Measurements from ENCODE around the gene WDFY3. TPM values are rescaled to one million over a fixed set of nuclear protein-coding genes. Genes with fewer than 3 reads are reported as not detected.

WDFY3 gene
- total and polyA plus RNA-seq, 2 experiments from 2014 or later: 8.0 to 89.0 TPM

GRCh38 chr4:84995386-84995785 is 28.9 kb upstream of the WDFY3 start (continued):
- TF ChIP-seq REST (IDR thresholded peaks at IDR 0.05; ENCODE audit: unreplicated experiment): no peak
- TF ChIP-seq EZH2phosphoT487 (IDR thresholded peaks at IDR 0.05; ENCODE audit: unreplicated experiment): no peak
- no peak for TF ChIP-seq ZNF114 (CRISPR knock-in tag; IDR thresholded peaks at IDR 0.05)
- TF ChIP-seq ZNF462 (CRISPR knock-in tag; IDR thresholded peaks at IDR 0.05): no peak

- Histone ChIP-seq H2AFZ (no peak overlapping the region), H3F3A (replicated peaks; ENCODE audit: low read depth) (no peaks in the 10 kb centered on the region), H3K4me1 (ENCODE audit: insufficient read depth) (peaks cover 10% of the 10 kb centered on the region; the same call in 1 of the 2 replicates), H4K20me1 (replicated peaks; ENCODE audit: insufficient read depth) (no peaks in the 10 kb centered on the region), H3K4me3 (no peak overlapping the region), H3K27me3 (ENCODE audit: insufficient read depth) (no peaks in the 10 kb centered on the region), H3K27ac (ENCODE audit: low read depth) (no peak overlapping the region), H3K4me2 (no peak overlapping the region), H3K36me3 (ENCODE audit: insufficient read depth) (no peaks in the 10 kb centered on the region; the same call in 1 of the 2 replicates), H3K79me2 (replicated peaks; ENCODE audit: insufficient read depth) (no peaks in the 10 kb centered on the region), H3K9me2 (ENCODE audit: insufficient read depth) (peaks cover 6% of the 10 kb centered on the region)
- Mint-ChIP-seq H3K27ac (peak overlapping the region; percentile 61; the same call in 1 of the 2 replicates), H3K4me3 (peak overlapping the region; percentile 12; the same call in 1 of the 3 replicates), H3K36me3 (ENCODE audit: low read depth) (no peaks in the 10 kb centered on the region), H3K9me3 (0 out of 3 replicates have a peak, but pooled peaks cover under 1% of the 10 kb centered on the region), H3K4me1 (no peaks in the 10 kb centered on the region; the same call in 2 of the 3 replicates), H3K27me3 (ENCODE audit: insufficient read depth, low read depth, poor library complexity) (no peaks in the 10 kb centered on the region)
- peak; percentile 62 for DNase-seq (ENCODE audit: low spot score)
- peak; percentile 73 for ATAC-seq
- TF ChIP-seq STAT1 (IDR thresholded peaks at IDR 0.05; ENCODE audit: unreplicated experiment) (no peak), POLR2AphosphoS5 (IDR thresholded peaks at IDR 0.05; ENCODE audit: low read depth) (no peak), ETS1 (IDR thresholded peaks at IDR 0.05) (0 out of 2 replicates have a peak, but pooled peaks have one; percentile 58), CTCF (conservative IDR thresholded peaks at IDR 0.05; ENCODE audit: low read depth in 2 of 2) (no peak)
These were observed 27.8 kb upstream of the WDFY3 start for GRCh38 chr4:84994280-84994679.
